Measurements from ENCODE around the gene ARHGEF26.

The ARHGEF26 gene

DNA sequence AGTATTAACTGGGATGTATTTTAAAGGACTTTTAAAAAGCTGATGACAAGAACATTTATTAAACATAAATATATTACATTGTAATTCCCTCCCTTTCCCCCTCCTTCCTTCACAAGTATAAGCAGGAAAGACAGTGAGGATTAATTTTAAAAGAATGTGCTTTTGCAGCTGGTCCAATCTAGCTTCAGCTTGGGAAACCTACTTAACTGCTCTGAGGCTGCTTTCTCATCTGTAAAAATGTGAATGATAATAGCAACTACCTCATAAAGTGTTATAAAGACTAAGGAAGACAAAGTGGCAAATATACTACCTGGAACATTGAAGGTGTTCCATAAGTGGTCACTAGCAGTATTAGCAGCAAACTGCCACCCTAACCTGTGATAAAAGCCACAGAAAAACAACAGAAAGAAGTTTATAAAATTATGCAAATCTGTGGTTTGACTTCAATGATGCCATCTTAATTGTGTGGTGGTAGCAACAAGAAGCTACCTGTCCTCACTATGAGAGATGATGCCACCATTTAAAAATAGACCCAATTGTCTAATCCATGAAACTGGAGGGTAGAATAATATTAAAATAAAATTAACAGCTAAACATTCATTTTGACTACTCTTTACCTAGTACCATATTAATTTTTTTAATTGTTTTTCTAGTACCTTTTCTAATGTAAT, 183.1 kb downstream of the ARHGEF26 start:
- DNase-seq = no peak
- no peak for TF ChIP-seq POLR2A (IDR thresholded peaks at IDR 0.05; ENCODE audit: low read length)
- no peak for TF ChIP-seq GATA1 (IDR thresholded peaks at IDR 0.05; ENCODE audit: low read depth, low read length)

GRCh38 chr3:154304936-154305335, 183.7 kb downstream of the ARHGEF26 start:
- no peak for TF ChIP-seq POLR2A (IDR thresholded peaks at IDR 0.05; ENCODE audit: low read length)
- DNase-seq = no peak

DNA sequence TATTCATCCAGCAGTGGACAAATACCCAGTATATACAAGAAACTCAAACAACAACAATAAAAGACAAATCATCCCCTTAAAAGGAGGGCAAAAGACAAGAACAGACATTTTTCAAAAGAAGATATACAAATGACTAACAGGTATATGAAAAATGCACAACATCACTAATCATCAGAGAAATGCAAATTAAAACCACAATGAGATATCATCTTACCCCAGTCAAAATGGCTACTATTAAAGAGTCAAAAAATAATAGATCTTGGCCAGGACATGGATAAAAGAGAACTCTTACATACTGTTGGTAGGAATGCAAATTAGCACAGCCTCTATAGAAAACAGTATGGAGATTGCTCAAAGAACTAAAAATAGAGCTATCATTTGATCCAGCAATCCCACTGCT, 186.2 kb downstream of the ARHGEF26 start:
- no peak for DNase-seq
- TF ChIP-seq GATA1 (IDR thresholded peaks at IDR 0.05; ENCODE audit: low read depth, low read length) (no peak), POLR2A (IDR thresholded peaks at IDR 0.05; ENCODE audit: low read length) (no peak)
